GM12873 (cell line): ENCODE data around the gene LRRFIP2.

Experiments
- TF ChIP-seq, protein P1 (sequence below): IDR thresholded peaks from 2 replicates; pipeline ENCODE4 v1.5.1; 2012; ENCODE audit warnings: low read depth, mild to moderate bottlenecking, moderate library complexity, low read length, control low read depth; ENCODE audit not compliant: insufficient read depth; ENCODE audit errors: missing control alignments

Gene LRRFIP2

DNA sequence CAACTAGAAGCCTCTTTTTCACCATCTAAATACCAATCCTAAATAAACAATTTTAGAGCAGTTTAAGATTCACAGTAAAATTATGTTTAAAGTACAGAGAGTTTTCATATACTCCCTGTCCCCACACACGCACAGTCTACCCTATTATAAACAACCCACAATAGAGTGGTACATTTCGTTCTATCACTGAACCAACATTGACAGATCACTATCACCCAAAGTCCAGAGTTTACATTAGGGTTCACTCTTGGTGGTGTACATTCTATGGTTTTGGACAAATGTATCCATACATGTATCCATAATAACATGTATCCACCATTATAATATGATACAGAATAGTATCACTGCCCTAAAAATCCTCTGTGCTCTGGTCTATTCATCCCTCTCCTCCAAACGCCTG lies 92.1 kb downstream of the LRRFIP2 start:
- TF ChIP-seq, protein P1, sequence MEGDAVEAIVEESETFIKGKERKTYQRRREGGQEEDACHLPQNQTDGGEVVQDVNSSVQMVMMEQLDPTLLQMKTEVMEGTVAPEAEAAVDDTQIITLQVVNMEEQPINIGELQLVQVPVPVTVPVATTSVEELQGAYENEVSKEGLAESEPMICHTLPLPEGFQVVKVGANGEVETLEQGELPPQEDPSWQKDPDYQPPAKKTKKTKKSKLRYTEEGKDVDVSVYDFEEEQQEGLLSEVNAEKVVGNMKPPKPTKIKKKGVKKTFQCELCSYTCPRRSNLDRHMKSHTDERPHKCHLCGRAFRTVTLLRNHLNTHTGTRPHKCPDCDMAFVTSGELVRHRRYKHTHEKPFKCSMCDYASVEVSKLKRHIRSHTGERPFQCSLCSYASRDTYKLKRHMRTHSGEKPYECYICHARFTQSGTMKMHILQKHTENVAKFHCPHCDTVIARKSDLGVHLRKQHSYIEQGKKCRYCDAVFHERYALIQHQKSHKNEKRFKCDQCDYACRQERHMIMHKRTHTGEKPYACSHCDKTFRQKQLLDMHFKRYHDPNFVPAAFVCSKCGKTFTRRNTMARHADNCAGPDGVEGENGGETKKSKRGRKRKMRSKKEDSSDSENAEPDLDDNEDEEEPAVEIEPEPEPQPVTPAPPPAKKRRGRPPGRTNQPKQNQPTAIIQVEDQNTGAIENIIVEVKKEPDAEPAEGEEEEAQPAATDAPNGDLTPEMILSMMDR, result no peak

DNA sequence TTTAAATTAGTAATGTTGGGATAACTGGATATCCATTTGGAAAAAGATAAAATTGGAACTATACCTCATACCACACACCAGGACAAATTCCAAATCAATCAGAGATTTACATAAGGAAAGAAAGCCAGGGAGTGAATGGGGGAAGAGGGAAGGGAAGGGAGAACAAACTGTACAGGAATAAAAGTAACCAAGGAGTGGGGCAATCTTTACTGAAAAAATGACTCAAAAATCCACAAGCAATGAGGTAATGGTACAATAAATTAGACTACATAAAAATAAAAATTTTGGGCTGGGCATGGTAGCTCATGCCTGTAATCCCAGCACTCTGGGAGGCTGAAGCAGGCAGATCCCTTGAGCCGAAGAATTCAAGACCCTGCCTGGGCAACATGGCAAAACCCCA lies 98.4 kb downstream of the LRRFIP2 start:
- TF ChIP-seq, protein P1, result no peak

- TF ChIP-seq, protein P1, result no peak
Measured at GRCh38 chr3:37074178-37074577, 100.2 kb downstream of the LRRFIP2 start.

DNA sequence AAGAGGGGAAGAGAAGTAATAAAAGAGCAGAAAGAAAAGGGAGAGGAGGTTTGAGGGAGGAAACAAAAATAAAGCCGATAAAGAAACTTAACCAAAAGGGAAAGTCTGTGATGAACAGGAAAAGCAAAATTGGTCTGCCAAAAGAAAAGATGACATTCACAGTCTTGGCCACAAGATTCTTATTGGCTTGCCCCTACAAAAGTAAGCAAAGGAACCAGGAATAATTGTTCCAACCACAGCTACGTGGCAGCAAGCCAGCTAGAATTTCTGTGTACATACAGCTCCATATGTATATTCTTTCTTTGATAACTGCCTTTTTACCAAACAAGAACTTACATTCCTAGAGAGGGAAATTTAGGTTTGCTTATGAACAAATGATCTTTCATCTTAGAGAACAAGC lies 101.5 kb downstream of the LRRFIP2 start:
- TF ChIP-seq, protein P1, result no peak

DNA sequence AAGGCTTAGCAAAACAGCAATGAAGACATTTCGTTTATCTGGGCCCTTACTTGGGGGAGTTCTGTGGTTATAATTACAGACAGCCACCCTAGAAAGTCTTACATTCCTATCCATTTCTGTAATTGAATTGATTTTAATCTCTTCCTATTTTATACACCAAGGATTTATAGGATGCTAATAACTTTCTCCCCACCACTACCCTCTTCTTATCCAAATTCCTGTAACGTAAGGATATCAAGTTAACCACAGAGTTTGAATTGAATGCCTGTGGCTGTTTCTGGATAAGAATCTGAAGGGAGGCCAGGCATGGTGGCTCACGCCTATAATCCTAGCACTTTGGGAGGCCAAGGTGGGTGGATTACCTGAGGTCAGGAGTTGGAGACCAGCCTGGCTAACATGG lies 102.5 kb downstream of the LRRFIP2 start:
- TF ChIP-seq, protein P1, result no peak

DNA sequence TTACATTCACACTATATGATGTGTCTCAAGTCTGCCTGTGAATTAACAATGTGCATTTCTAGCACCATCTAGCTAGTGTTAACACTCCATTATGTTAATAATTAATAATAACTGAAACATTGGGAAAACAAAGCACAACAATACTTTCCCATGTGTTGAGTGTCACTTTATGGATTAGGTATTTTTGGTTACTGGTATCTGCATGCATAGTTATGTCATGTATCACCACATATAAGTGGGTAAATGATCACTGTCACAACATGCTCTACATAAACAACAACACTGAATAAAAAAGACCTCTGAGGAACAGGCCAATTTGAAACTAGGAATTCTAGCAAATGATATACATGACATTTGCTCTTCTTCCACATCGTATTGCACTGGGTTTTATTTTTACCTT lies 106.4 kb downstream of the LRRFIP2 start:
- TF ChIP-seq, protein P1, result no peak

DNA sequence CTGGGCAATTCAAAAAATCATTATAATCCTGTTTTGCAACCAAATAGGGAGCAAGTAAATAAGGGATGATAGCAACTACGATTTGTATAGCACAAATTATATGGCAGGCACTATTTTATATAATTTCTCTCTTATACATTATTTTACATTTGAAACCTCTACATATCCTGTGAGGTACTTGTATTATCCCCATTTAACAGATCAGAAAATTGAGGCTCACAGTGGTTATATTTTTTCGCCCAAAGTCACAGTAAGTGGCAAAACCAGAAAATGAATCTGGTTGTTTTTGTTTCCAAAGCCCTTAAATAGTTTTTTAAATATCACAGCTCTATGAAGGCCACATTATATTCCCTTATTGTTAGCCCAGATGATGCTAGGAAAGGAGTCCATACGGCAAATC lies 106.8 kb downstream of the LRRFIP2 start:
- TF ChIP-seq, protein P1, result no peak

DNA sequence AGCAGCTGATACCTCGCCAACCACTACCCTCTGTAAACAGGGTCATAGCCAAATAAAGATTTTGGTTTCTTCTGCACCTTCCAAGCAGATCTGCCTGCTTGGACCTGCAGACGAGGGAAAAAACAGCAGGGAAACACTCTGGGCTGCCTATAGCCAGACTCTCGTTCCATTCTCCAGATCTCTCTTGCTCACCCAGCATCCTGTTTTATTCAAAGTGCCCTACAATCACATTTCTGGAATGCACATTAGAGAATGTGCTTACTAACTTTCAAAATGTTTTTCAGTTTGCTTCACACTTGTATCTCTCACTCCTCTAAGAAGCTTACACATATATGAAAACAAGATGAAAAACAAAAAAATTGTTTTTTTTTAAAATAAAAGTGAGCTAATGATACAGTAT lies 109.6 kb downstream of the LRRFIP2 start:
- TF ChIP-seq, protein P1, result no peak
